CD4-positive, alpha-beta T cell treated with Interleukin-4 for 1 hour (primary cell): ENCODE results near the gene ADGRG6.
A peak's percentile ranks its signal among the peaks of the same experiment; 100 is the strongest.
"Not testable (repeated sequence)": the region's sequence is repeated elsewhere in the genome, so short reads cannot be mapped to it uniquely, and the experiment has no call there.

ENCODE experiments used
- DNase-seq, 2 donors: peaks; one replicate each; pipeline ENCODE4 v3.0.0-alpha.2; 2020 to 2022

The ADGRG6 gene

GRCh38 chr6:142301651-142302391, at the start of gene ADGRG6:
Gene ADGRG6 (plus strand): TSS chr6:142302007. CDS start chr6:142302330, 323 bp downstream.
- peak; percentile 13 to 28 for DNase-seq

GRCh38 chr6:142254513-142254912, 47.3 kb upstream of the ADGRG6 start:
- DNase-seq: no peak

GRCh38 chr6:142255785-142256184, 46.0 kb upstream of the ADGRG6 start:
- DNase-seq: no peak

- no peak for DNase-seq
Observed at GRCh38 chr6:142258305-142258704, 43.5 kb upstream of the ADGRG6 start.

- no peak for DNase-seq
Observed at GRCh38 chr6:142258757-142259156, 43.0 kb upstream of the ADGRG6 start.

- DNase-seq: no peak
Observed at GRCh38 chr6:142260748-142261147, 41.1 kb upstream of the ADGRG6 start.

GRCh38 chr6:142262231-142262630, 39.6 kb upstream of the ADGRG6 start:
- DNase-seq: no peak

- no peak for DNase-seq
Observed at GRCh38 chr6:142265476-142265875, 36.3 kb upstream of the ADGRG6 start.

- no peak for DNase-seq
Observed at GRCh38 chr6:142266060-142266459, 35.7 kb upstream of the ADGRG6 start.

GRCh38 chr6:142271476-142271875, 30.3 kb upstream of the ADGRG6 start:
- DNase-seq: no peak

GRCh38 chr6:142274656-142275055, 27.2 kb upstream of the ADGRG6 start:
- no peak for DNase-seq

- DNase-seq: no peak
Observed at GRCh38 chr6:142275236-142276006, 26.4 kb upstream of the ADGRG6 start.

GRCh38 chr6:142276256-142276655, 25.6 kb upstream of the ADGRG6 start:
- no peak for DNase-seq

- no peak for DNase-seq
Observed at GRCh38 chr6:142279350-142280180, 22.2 kb upstream of the ADGRG6 start.

- no peak for DNase-seq
Observed at GRCh38 chr6:142280265-142280664, 21.5 kb upstream of the ADGRG6 start.

- no peak for DNase-seq
Observed at GRCh38 chr6:142280927-142281326, 20.9 kb upstream of the ADGRG6 start.

- DNase-seq: not testable (repeated sequence)
Observed at GRCh38 chr6:142283138-142283537, 18.7 kb upstream of the ADGRG6 start.

GRCh38 chr6:142284419-142284818, 17.4 kb upstream of the ADGRG6 start:
- no peak for DNase-seq

- DNase-seq: no peak
Observed at GRCh38 chr6:142285235-142286087, 16.3 kb upstream of the ADGRG6 start.

- DNase-seq: no peak
Observed at GRCh38 chr6:142286088-142286409, 15.8 kb upstream of the ADGRG6 start.

- DNase-seq: no peak
Observed at GRCh38 chr6:142289687-142290086, 12.1 kb upstream of the ADGRG6 start.

GRCh38 chr6:142290851-142291250, 11.0 kb upstream of the ADGRG6 start:
- DNase-seq: no peak

GRCh38 chr6:142291512-142291911, 10.3 kb upstream of the ADGRG6 start:
- DNase-seq: no peak
